IPS-NIHi7 (cell line): ENCODE data around the gene TRMT112.
"Not testable (repeated sequence)": the region's sequence is repeated elsewhere in the genome, so short reads cannot be mapped to it uniquely, and the experiment has no call there.

Experiments
- DNase-seq: peaks from one replicate; pipeline ENCODE4 v3.0.0; 2012; ENCODE audit warnings: mixed read lengths; ENCODE audit errors: extremely low spot score

The TRMT112 gene

DNA sequence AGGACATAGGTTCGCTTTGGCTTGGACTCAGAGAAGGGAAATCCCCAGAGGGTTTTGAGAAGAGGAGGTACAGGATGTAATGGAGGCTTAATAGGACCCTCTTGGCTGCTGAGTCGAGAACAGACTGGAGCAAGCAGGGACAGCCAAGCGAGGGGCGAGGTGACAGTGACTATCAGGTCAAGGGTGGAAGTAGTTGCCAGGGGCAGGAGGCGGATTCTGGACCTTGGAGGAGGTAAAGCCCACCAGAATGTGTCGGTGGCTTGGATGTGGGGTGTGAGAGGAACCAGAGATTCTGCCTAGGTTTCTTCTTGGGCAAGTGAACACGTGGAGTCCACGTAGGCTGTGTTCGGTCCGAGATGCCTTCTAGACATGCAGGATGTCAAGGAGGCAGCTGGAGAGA is 4.4 kb downstream of the TRMT112 start:
- no peak for DNase-seq

DNA sequence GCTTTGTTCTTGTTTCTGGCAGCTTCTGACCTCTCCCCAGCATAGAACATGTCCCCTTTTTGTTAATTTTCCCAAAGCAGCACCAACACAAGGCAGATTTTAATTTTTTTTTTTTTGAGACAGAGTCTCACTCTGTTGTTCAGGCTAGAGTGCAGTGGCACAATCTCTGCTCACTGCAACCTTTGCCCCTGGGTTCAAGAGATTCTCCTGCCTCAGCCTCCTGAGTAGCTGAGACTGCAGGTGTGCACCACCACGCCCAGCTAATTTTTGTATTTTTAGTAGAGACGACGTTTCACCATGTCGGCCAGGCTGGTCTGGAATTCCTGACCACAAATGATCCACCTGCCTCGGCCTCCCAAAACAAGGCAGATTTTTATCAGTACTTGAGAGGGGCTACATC is 9.6 kb downstream of the TRMT112 start:
- DNase-seq = not testable (repeated sequence)

DNA sequence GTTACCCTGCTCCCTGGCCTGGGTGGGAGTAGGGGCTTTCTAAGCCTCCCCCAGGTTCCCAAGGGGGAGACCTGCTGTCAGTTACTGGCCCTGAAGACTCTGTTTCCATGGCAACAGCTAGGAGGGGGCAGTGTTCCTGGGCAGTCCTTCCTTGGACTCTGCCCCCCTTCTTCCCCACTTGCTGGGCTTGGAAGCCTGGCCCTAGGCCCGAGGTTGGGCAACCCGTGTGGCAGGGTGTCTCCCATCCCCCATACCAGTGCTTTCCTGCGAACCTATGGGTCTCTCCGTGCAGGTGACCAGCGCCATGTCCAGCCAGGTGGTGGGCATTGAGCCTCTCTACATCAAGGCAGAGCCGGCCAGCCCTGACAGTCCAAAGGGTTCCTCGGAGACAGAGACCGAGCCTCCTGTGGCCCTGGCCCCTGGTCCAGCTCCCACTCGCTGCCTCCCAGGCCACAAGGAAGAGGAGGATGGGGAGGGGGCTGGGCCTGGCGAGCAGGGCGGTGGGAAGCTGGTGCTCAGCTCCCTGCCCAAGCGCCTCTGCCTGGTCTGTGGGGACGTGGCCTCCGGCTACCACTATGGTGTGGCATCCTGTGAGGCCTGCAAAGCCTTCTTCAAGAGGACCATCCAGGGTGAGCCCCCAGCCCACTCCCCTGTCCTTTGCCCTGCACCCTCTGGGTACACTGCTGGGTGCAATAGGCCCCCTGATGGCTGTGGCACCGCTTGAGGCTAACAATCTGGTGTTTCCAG is 10.3 kb downstream of the TRMT112 start:
- DNase-seq = no peak

DNA sequence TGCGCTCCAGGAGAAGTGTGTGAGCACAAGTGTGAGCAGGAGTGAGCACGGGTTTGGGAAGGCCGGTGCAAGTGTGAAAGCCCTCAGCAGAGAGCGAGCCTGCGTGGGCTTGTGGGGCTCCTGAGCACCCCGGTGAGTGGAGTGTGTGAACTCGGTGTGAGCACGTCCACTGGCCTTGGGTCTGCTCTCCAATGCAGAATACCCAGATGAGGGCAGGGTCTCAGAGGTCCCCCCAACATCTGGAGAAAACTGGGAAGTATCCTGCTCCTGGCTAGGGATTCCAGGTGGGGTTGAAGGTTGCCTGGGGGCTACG is 10.8 kb downstream of the TRMT112 start:
- DNase-seq = no peak

DNA sequence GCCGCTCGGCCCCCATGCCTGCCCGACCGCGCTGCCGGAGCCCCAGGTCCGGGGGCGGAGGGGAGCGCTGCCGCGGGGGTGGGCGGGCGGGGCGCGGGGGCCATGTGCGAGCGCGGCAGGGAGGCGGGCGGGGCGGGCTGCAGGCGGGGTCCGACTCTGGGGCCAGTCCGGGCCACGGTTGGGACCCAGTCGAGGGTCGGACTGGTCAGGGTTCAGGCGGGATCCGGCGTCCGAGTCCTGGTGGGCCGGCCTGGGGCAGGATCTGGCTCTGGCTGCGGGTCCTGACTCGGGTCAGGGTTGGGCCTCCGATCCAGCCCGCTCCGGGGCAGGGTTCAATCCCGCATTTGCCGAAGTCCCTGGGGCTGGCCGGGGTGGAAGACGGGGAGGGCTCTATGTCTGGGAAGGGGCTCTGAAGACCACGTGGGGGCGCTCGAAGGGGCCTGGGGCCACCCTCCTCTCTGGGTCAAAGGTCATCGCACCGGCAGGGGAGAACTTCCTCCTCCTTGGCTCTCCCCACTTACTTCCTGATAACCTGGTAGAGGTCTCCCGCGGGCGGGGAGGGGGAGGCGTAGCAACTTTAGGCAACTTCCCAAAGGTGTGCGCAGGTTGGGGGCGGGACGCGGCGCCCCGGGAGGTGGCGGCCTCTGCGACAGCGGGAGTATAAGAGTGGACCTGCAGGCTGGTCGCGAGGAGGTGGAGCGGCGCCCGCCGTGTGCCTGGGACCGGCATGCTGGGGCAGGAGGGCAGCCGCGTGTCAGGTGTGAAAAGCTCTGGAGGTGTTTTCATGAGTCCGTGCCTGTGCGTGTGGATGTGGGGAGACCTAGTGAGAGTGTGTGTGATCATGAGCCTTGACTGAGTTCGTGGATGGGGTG is 11.4 kb downstream of the TRMT112 start:
- peak; percentile 42 for DNase-seq

DNA sequence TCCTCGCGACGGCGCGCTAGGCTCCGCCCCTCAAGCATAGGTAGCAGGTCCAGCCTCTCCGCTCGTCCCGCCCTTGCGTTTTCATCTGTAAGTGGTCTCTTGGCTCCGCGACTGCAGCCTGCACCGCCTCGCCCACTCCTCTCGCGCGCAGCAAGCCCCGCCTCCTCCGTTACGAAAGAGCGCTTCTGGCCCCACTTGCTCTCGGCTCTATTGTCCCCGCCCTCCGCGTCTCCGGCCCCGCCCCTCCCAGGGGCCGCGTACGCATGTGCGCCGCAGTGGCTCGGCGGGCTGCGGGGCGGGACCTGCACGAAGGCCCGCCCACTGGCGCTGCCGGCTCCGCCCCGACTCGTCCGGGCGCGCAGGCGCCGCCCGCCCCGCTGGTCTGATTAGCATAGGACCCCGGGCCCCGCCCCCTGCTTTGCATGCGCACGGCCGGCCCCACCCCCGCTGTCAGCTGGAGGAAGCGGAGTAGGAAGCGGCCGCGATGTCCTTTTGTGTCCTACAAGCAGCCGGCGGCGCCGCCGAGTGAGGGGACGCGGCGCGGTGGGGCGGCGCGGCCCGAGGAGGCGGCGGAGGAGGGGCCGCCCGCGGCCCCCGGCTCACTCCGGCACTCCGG is 12.2 kb downstream of the TRMT112 start, which contains the start of gene ESRRA:
Gene ESRRA, plus strand, starts transcription at position 450 of the 616 bp plus-strand sequence. CDS start 1,656 bp downstream, outside the sequence.
- peak; percentile 95 for DNase-seq

DNA sequence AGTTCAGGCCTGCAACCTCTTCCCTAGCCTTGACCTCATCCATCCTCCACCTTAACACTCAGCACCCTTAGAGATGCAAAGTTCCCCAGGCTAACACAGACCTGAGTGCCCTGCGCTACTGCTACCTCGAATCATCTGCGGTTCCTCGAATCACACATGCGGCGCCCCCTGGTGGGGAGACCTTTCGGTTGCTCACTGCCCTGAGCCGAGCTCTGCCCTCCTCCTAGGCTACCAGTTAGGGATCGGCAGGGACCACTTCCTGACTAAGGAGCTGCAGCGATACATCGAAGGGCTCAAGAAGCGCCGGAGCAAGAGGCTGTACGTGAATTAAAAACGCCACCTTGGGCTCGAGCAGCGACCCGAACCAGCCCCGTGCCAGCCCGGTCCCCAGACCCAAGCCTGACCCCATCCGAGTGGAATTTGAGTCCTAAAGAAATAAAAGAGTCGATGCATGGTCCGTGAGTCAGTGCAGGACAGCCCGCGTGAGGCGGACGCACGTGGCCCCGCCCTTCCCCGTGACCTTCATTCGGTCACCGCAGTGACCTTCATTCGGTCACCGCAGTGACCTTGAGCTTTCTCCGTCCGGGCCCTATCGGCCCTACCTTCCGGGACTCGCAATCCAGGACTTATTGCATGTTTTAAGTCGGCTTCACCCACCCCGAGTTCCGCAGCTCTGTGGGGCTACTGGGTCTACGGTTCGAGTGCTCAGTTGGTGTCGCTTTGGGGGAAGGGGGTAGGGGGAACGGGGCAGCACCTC is 12.9 kb downstream of the TRMT112 start:
- peak; percentile 86 for DNase-seq

DNA sequence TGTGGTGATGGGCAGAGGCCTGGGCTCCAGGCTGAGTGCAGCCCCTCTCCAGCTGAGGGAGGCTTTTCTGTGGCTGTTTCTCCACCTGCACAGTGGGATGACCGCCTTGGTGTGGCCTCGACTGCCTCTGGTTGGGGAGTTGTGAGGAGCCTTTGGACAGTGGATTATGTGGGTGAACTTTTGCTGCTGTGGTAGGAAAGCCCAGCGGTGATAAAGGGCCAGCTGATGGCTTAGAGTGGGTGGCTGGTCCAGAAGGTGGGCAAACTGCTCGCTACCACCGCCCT is 13.4 kb downstream of the TRMT112 start:
- no peak for DNase-seq

DNA sequence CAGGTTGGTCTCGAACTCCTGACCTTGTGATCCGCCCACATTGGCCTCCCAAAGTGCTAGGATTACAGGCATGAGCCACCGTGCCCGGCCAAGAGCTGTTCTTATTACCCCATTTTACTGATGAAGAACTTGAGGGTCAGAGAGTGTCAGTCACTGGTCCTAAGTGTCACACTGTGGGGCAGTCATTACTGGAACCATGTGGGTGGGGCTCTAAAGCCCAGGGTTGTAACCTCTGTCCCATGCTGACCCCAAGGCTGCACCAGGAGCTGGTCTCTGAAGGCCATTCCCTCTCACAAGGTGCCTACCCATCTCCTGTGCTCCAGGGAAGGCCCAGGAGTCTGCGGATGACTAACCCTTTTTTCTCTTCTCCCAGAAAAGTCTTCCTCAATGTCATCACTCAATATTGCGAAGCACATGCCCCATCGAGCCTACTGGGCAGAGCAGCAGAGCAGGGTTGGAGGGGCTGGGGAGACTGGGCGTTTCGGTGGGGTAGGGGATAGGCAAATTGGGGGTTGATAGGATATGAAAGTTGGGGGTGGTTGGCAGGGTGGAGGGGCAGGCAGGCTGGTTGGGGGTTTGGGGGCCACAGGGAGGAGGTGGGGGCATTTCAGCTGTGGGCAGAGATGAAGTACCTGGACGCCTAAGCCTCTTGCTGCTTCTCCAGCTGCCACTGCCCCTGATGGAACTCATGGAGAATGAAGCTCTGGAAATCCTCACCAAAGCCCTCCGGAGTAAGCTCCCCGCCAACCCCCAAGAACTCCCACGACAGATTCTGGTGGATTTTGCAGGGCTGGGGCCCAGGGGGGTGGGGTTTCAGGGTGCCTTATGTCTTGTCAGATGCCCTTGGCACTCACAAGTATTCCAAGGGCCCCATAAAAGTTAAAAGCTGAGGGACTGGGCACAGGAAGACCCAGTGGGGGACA is 14.0 kb downstream of the TRMT112 start:
- no peak for DNase-seq

DNA sequence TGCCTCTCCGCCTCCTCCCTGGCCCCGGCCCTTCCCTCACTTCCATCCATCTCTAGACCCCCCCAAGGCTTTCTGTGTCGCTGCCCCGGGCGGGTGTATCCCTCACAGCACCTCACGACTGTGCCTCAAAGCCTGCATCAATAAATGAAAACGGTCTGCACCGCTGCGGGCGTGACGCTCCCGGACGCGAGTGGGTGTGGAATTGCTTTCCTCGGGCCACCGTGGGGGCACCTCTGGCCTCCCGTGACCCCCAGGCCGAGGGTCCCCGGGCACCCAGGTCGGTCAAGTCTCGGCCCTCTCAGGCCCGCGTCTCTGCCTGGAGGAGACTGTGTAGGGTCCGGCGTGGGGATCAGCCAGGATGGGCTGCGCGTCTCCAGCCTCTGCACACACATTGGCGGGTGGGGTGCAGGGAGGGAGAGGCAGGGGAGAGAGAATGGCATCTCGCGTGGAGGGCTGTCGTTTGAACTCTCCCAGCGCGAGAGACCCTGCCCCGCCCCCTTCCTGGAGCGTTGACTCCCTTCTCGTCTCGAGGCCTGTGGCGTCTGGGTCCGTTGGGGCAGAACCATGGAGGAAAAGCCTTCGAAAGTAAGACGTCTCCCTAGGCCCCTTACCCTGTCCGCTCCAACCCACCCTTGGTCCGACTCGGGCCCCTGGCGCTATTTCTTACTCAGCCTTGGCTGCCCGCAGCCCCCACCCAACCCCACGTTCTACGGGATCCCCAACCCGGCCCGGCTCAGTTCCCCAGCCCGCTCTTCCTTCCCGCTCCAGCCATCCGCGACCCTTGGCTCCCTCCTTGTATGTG is 17.3 kb downstream of the TRMT112 start, which contains the start of gene CATSPERZ:
Gene CATSPERZ, plus strand, starts transcription at position 512 of the 802 bp plus-strand sequence. Its CDS starts 53 bp downstream, at position 565.
- peak; percentile 46 for DNase-seq

DNA sequence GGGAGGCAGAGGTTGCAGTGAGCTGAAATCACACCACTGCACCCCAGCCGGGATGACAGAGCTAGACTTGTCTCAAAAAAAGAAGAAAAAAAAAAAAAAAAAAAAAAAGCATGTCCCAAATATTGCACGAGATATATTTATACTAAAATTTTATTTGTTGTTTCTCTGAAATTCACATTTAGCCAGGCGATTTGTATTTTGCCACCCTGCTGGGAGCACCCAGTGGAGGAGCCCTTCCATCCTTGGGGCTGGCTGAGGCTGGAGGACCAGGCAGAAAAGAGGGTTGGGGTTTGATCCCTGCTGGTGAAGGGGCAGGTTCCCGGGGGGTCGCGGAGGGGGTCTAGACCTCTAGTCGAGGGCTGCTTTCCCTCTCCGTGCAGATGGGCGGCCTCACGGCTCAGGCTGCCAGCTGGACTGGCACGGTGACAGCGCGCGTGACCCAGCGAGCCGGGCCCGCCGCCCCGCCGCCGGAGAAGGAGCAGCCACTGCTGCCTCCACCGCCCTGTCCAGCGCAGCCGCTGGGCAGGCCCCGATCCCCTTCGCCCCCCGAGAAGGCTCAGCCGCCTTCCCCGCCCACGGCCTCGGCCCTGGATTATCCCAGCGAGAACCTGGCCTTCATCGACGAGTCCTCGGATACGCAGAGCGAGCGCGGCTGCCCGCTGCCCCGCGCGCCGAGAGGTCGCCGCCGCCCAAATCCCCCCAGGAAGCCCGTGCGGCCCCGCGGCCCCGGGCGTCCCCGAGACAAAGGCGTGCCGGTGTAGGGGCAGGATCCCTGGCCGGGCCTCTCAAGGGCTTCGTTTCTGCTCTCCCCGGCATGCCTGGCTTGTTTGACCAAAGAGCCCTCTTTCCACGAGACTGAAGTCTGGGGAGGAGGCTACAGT is 18.2 kb downstream of the TRMT112 start:
- DNase-seq = no peak

DNA sequence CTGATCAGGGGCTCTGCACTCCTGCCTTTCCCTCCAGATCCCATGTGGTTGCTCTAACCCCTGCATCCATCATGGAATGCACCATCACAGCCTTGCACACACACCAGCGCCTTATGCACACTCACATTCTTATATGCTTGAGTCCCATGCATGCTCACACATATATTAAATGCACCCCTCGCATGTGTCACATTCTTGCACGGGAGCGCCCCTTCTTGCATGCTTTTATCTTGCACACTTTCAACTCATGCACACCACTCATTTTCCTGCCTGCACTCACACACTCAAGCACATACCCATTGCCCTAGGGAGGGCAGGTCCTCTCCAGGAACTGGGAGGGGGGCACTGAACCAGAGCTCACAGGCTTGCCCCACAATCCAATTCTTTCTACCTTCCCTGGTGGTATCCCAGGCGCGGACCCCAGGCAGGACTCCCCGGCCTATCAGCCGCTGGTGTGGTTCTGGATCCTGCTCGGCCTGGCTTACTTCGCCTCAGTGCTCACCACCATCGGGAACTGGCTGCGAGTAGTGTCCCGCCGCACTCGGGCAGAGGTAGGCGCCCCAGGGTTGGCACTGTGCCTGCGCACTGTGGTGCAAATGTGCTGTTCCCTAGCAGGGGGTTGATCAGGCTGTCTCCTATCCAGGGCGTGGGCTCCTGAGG is 19.5 kb downstream of the TRMT112 start:
- DNase-seq = no peak

DNA sequence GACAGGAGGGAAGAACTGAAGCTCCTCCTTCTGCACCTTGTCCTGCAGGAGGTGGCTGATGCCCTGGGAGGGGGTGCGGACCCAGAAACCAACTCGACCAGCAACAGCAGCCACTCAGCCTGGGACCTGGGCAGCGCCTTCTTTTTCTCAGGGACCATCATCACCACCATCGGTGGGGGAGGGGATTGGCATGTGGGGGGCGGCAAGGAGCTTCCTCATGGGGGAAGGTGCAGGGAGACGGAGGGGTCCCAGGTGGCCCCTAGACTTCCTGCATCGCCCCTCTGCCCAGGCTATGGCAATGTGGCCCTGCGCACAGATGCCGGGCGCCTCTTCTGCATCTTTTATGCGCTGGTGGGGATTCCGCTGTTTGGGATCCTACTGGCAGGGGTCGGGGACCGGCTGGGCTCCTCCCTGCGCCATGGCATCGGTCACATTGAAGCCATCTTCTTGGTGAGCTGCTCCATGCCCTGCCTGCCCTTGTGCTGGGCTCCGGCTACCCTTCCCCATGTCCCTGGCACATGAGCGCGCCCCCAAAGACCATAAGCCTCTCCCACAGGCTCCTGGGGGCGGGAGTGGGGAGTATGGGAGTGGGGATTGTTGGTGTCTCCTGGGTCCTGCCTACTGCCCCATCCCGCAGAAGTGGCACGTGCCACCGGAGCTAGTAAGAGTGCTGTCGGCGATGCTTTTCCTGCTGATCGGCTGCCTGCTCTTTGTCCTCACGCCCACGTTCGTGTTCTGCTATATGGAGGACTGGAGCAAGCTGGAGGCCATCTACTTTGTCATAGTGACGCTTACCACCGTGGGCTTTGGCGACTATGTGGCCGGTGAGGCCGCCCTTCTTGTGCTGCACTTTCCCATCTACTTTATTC is 20.3 kb downstream of the TRMT112 start:
- no peak for DNase-seq

DNA sequence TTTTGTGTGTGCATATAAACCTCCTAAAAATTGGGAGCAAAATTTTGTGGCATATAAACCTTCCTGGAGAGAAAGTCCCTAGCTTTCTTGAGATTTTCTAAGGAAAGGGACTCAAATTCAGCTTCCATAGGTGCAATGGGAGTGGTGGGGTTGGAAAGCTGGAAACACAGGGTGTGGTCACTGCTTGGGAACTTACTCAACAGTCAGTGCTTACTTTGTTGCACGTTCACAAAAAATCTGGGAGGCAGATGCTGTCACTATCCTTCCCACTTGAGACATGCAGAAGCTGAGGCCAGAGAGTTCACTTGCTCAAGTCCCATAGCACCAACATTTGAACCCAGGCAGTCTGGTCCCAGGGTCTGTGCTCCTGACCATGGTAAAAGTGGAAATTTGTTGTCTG is 21.1 kb downstream of the TRMT112 start:
- DNase-seq = no peak

DNA sequence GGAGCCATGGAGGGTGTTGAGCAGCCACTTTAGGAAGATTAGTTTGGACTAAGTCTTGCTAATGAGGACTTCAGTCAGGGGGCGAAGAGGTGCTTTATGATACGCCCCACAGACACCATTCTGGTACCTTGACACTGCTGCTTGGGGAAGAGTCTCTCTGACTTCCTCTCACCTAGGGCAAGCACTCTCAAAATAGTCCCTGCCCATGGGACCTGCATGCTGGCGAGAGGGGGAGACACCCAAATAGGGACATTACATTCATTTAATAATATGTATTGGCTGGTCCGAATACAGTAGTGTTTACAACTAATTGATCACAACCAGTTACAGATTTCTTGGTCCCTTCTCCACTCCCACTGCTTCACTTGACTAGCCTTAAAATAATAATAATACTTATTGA is 21.6 kb downstream of the TRMT112 start:
- DNase-seq = no peak

DNA sequence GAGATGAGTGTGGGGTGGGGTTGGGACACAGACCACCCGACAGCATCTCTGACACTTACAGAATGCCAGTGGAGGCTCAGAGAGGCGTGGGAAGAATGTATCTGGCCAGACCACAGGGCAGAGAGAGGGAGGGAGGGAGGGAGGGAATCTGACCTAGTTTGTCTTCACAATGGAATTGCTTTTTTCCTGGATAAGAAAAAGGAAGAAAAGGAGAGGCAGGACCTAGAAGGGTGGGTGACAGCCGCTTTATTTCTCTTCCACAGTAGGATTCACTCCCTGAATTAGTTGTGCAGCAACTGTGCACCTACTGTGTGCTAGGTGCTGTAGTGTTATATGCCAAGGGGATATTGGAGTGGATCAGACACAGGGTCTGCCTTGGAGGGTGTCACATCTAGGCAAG is 22.6 kb downstream of the TRMT112 start:
- no peak for DNase-seq

DNA sequence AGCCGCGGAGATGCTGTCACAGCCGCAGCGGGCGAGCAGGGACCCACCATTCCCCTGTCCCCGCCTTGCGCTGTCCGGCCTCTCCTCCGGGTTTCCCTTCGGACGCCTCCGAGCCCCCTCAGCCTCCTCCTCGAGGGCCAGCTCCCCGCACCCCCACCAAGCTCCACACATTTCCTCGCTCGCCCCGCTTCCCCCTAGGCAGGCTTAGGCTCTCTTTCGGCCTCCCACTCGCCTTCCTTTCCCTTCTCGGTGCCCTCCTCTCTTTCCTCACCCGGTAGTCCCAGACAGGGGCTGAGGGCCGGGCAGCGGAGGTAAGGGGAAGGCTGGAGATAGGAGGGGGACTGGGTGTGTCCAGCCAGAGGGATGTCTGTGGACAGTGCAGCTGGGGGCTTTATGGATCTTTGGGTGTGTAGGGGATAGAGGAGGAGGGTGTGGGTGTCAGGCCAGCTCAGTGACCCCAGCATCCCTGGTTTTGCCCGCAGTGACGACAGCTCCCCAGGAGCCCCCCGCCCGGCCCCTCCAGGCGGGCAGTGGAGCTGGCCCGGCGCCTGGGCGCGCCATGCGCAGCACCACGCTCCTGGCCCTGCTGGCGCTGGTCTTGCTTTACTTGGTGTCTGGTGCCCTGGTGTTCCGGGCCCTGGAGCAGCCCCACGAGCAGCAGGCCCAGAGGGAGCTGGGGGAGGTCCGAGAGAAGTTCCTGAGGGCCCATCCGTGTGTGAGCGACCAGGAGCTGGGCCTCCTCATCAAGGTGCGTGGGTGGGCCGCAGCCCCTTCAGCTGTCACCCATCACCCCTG is 24.7 kb downstream of the TRMT112 start:
- DNase-seq = no peak
